Placental pericyte (primary cell): Measurements from ENCODE around the gene NUP133. TPM values are rescaled to one million over a fixed set of nuclear protein-coding genes. Genes with fewer than 3 reads are reported as not detected.

Experiments used
- small RNA-seq: library from RNA; depleted of rRNA; stranded (forward); fragments of <200 nt; gene quantifications from one replicate; pipeline ENCODE3, GENCODE V24; 2012; ENCODE audit warnings: low replicate concordance
- total RNA-seq: library from RNA; depleted of rRNA; stranded (reverse); fragments of >200 nt; gene quantifications from 2 replicates; pipeline ENCODE4 v1.2.3, GENCODE V29; 2012

NUP133 gene
- total RNA-seq, result 23.6 and 44.5 TPM in 2 replicates

GRCh38 chr1:229507951-229508822, at the start of gene NUP133:
Gene NUP133, minus strand, starts transcription at chr1:229508341. Its CDS starts 92 bp downstream, at chr1:229508249.

GRCh38 chr1:229434005-229434640, 74.0 kb downstream of the NUP133 start, which contains the start of gene ACTA1:
Gene ACTA1, minus strand, starts transcription at chr1:229434094. Its CDS starts 979 bp downstream, at chr1:229433115.

Small RNA genes lying within 50 kb of the gene (small RNA-seq; reads per million reads assigned to genes)
- not detected for gene RN7SKP276
- gene RNA5SP78, result not detected
- gene RNU4-21P, result not detected

Other genes starting within 250 kb of the NUP133 start
- gene RAB4A, start 237.2 kb downstream of the NUP133 start, total RNA-seq, result 12.9 and 15.0 TPM in 2 replicates
- gene CCSAP, start 165.3 kb downstream of the NUP133 start, total RNA-seq, result 2.0 and 11.5 TPM in 2 replicates
- gene ACTA1, start 74.2 kb downstream of the NUP133 start, total RNA-seq, result not detected in 2 replicates
- gene ABCB10, start 50.4 kb upstream of the NUP133 start, total RNA-seq, result 16.2 and 29.8 TPM in 2 replicates
- 15.8 and 30.8 TPM in 2 replicates for gene TAF5L, start 117.8 kb upstream of the NUP133 start, total RNA-seq
- 9.2 and 20.8 TPM in 2 replicates for gene URB2, start 117.9 kb upstream of the NUP133 start, total RNA-seq